ENCODE results near the gene MBNL1. TPM values are rescaled to one million over a fixed set of nuclear protein-coding genes. Genes with fewer than 3 reads are reported as not detected.

Gene MBNL1
- total RNA-seq, 1 donor from 2014 or later: 172 TPM

- Histone ChIP-seq H3K4me3 (no peak overlapping the region), H3K27ac (replicated peaks) (peak overlapping the region; percentile 29), H3K36me3 (peaks cover 30% of the 10 kb centered on the region), H3K9me3 (replicated peaks) (no peaks in the 10 kb centered on the region), H3K4me1 (peaks cover 75% of the 10 kb centered on the region), H3K27me3 (ENCODE audit: low read depth) (no peaks in the 10 kb centered on the region)
- intact Hi-C loops (cut with micrococcal nuclease): loop anchor here (10.0 kb wide), 1 partner anchor 220 kb away; no protein-coding TSS in a partner anchor
- DNase-seq: no peak
- TF ChIP-seq, protein P1, sequence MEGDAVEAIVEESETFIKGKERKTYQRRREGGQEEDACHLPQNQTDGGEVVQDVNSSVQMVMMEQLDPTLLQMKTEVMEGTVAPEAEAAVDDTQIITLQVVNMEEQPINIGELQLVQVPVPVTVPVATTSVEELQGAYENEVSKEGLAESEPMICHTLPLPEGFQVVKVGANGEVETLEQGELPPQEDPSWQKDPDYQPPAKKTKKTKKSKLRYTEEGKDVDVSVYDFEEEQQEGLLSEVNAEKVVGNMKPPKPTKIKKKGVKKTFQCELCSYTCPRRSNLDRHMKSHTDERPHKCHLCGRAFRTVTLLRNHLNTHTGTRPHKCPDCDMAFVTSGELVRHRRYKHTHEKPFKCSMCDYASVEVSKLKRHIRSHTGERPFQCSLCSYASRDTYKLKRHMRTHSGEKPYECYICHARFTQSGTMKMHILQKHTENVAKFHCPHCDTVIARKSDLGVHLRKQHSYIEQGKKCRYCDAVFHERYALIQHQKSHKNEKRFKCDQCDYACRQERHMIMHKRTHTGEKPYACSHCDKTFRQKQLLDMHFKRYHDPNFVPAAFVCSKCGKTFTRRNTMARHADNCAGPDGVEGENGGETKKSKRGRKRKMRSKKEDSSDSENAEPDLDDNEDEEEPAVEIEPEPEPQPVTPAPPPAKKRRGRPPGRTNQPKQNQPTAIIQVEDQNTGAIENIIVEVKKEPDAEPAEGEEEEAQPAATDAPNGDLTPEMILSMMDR (IDR thresholded peaks at IDR 0.05; ENCODE audit: borderline replicate concordance): no peak
These were observed 176.5 kb downstream of the MBNL1 start for GRCh38 chr3:152445212-152445611.

GRCh38 chr3:152446495-152446894, 177.8 kb downstream of the MBNL1 start:
- intact Hi-C loops (cut with micrococcal nuclease): loop anchor here (10.0 kb wide), 1 partner anchor 222 kb away; no protein-coding TSS in a partner anchor
- TF ChIP-seq, protein P1 (IDR thresholded peaks at IDR 0.05; ENCODE audit: borderline replicate concordance): no peak
- H3K36me3 ChIP-seq: peaks cover 42% of the 10 kb centered on the region
- no peaks in the 10 kb centered on the region for H3K9me3 ChIP-seq (replicated peaks)
- H3K27me3 ChIP-seq (ENCODE audit: low read depth): no peaks in the 10 kb centered on the region
- peak overlapping the region; percentile 2 for H3K27ac ChIP-seq (replicated peaks)
- H3K4me3 ChIP-seq: no peak overlapping the region
- peaks cover 70% of the 10 kb centered on the region for H3K4me1 ChIP-seq
- DNase-seq: no peak

DNA sequence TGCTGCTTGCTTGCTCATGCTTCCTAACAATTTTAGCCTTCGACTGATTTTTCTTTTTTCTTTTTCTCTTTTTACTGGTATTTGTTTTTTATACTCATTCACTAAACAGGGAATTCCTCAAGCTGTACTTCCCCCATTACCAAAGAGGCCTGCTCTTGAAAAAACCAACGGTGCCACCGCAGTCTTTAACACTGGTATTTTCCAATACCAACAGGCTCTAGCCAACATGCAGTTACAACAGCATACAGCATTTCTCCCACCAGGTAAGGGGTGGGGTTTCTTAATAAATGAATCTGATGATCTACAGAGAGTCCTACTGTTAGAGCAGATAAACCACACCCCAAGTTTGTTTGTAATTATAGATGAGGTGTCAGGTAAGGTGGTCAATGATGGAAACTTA, 178.8 kb downstream of the MBNL1 start:
- H3K36me3 ChIP-seq: peaks cover 52% of the 10 kb centered on the region
- peaks cover 73% of the 10 kb centered on the region for H3K4me1 ChIP-seq
- no peaks in the 10 kb centered on the region for H3K27me3 ChIP-seq (ENCODE audit: low read depth)
- intact Hi-C loops (cut with micrococcal nuclease): loop anchor here (10.0 kb wide), 1 partner anchor 223 kb away; no protein-coding TSS in a partner anchor
- no peaks in the 10 kb centered on the region for H3K9me3 ChIP-seq (replicated peaks)
- peak overlapping the region; percentile 6 for H3K27ac ChIP-seq (replicated peaks)
- no peak overlapping the region for H3K4me3 ChIP-seq
- no peak for DNase-seq
- TF ChIP-seq, protein P1 (IDR thresholded peaks at IDR 0.05; ENCODE audit: borderline replicate concordance): no peak

DNA sequence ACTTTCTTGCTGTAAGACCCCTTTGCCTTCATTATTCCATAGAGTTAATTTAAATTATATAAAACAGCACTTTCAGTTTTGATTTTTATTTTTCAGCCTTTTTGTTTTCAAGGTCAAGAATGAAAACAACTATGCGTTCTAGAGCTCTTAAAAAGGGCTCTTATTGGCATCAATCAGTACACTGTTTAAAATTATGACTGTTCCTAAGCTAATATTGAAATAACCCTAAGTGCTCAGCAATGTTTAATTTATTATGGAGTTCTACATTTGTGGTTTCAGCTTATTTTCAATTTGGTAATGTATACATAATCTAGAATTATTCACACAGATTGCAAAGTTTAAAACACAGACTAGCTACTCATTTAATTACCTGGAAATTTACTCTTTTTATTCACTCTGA, 179.4 kb downstream of the MBNL1 start:
- no peak for DNase-seq
- H3K36me3 ChIP-seq: peaks cover 55% of the 10 kb centered on the region

GRCh38 chr3:152452318-152452717, 183.6 kb downstream of the MBNL1 start:
- no peak overlapping the region for H3K27ac ChIP-seq (replicated peaks)
- no peaks in the 10 kb centered on the region for H3K9me3 ChIP-seq (replicated peaks)
- no peak overlapping the region for H3K4me3 ChIP-seq
- DNase-seq: no peak
- peaks cover 43% of the 10 kb centered on the region for H3K4me1 ChIP-seq
- TF ChIP-seq, protein P1 (IDR thresholded peaks at IDR 0.05; ENCODE audit: borderline replicate concordance): no peak
- intact Hi-C loops (cut with micrococcal nuclease): no loop called here
- no peaks in the 10 kb centered on the region for H3K27me3 ChIP-seq (ENCODE audit: low read depth)
- H3K36me3 ChIP-seq: peaks cover 58% of the 10 kb centered on the region

More for the DNA sequence above, 179.4 kb downstream of the MBNL1 start:
- intact Hi-C loops (cut with micrococcal nuclease): loop anchor here (10.0 kb wide), 1 partner anchor 223 kb away; no protein-coding TSS in a partner anchor
- H3K27ac ChIP-seq (replicated peaks): peak overlapping the region; percentile 6
- TF ChIP-seq, protein P1 (IDR thresholded peaks at IDR 0.05; ENCODE audit: borderline replicate concordance): no peak
- no peak overlapping the region for H3K4me3 ChIP-seq
- peaks cover 71% of the 10 kb centered on the region for H3K4me1 ChIP-seq
- no peaks in the 10 kb centered on the region for H3K27me3 ChIP-seq (ENCODE audit: low read depth)
- no peaks in the 10 kb centered on the region for H3K9me3 ChIP-seq (replicated peaks)
